Calu3 (cell line): ENCODE measurements around the gene MAP3K20. TPM values are rescaled to one million over a fixed set of nuclear protein-coding genes. Genes with fewer than 3 reads are reported as not detected.

Experiments used
- BruUV-seq: library from RNA; stranded (reverse); fragments of 400-500 nt; replicated peaks from 2 replicates; lab custom pipeline; 2021; lab: Mats Ljungman, UMichigan
- CTCF ChIA-PET: fragments of 300-600 bp; sonication (Branson Sonifier 250); formaldehyde crosslinking; loops from one replicate; lab custom pipeline; 2022; ENCODE audit warnings: antibody characterized with exemption; lab: Charles Lee
- DNase-seq: peaks from one replicate; pipeline ENCODE4 v3.0.0; 2022
- H3K27ac Mint-ChIP-seq: one replicate; pipeline ENCODE4 v1.8.0; 2022; ENCODE audit warnings: mixed read lengths; ENCODE audit not compliant: unreplicated experiment
- H3K27me3 Mint-ChIP-seq: one replicate; pipeline ENCODE4 v1.8.0; 2022; ENCODE audit warnings: mixed read lengths; ENCODE audit not compliant: unreplicated experiment
- H3K36me3 Mint-ChIP-seq: one replicate; pipeline ENCODE4 v1.8.0; 2022; ENCODE audit warnings: mild to moderate bottlenecking, moderate library complexity, mixed read lengths; ENCODE audit not compliant: insufficient read depth, unreplicated experiment
- H3K4me1 Mint-ChIP-seq: one replicate; pipeline ENCODE4 v1.8.0; 2022; ENCODE audit warnings: mild to moderate bottlenecking, low read depth, mixed read lengths; ENCODE audit not compliant: unreplicated experiment
- H3K4me3 Mint-ChIP-seq: one replicate; pipeline ENCODE4 v1.8.0; 2022; ENCODE audit warnings: mild to moderate bottlenecking, low read depth, moderate library complexity, mixed read lengths; ENCODE audit not compliant: unreplicated experiment
- H3K9me3 Mint-ChIP-seq: one replicate; pipeline ENCODE4 v1.8.0; 2022; ENCODE audit warnings: low read depth, mixed read lengths; ENCODE audit not compliant: unreplicated experiment
- intact Hi-C: fragments of 100-400 bp; cut with micrococcal nuclease; formaldehyde crosslinking; loops from one replicate; pipeline ENCODE4 v1.10.0; 2022; ENCODE audit not compliant: unreplicated experiment
- total RNA-seq: library from RNA; stranded (reverse); gene quantifications from 2 replicates; pipeline ENCODE4 v1.2.3, GENCODE V29; 2022
- TF ChIP-seq, protein P1 (sequence below): fragments of 200-600 bp; IDR thresholded peaks from one replicate; pipeline ENCODE4 v1.8.0; 2022; ENCODE audit warnings: antibody characterized with exemption; ENCODE audit not compliant: unreplicated experiment

The MAP3K20 gene
- total RNA-seq, 1 experiment from 2014 or later = 37.0 TPM

- CTCF ChIA-PET = no interaction called here
- DNase-seq = no peak
- Mint-ChIP-seq H3K4me1 (peaks cover 9% of the 10 kb centered on the region), H3K36me3 (no peaks in the 10 kb centered on the region), H3K9me3 (no peaks in the 10 kb centered on the region), H3K4me3 (no peak overlapping the region), H3K27ac (no peak overlapping the region), H3K27me3 (no peaks in the 10 kb centered on the region)
- TF ChIP-seq, protein P1, sequence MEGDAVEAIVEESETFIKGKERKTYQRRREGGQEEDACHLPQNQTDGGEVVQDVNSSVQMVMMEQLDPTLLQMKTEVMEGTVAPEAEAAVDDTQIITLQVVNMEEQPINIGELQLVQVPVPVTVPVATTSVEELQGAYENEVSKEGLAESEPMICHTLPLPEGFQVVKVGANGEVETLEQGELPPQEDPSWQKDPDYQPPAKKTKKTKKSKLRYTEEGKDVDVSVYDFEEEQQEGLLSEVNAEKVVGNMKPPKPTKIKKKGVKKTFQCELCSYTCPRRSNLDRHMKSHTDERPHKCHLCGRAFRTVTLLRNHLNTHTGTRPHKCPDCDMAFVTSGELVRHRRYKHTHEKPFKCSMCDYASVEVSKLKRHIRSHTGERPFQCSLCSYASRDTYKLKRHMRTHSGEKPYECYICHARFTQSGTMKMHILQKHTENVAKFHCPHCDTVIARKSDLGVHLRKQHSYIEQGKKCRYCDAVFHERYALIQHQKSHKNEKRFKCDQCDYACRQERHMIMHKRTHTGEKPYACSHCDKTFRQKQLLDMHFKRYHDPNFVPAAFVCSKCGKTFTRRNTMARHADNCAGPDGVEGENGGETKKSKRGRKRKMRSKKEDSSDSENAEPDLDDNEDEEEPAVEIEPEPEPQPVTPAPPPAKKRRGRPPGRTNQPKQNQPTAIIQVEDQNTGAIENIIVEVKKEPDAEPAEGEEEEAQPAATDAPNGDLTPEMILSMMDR = no peak
- intact Hi-C loops = no loop called here
- no TSS peak for BruUV-seq
Observed at GRCh38 chr2:173291412-173291811, 215.8 kb downstream of the MAP3K20 start.

GRCh38 chr2:173296235-173296634 is 220.6 kb downstream of the MAP3K20 start:
- intact Hi-C loops = no loop called here
- CTCF ChIA-PET = no interaction called here
- H3K27me3 Mint-ChIP-seq = no peaks in the 10 kb centered on the region
- H3K4me1 Mint-ChIP-seq = peaks cover 9% of the 10 kb centered on the region
- no peaks in the 10 kb centered on the region for H3K36me3 Mint-ChIP-seq
- H3K4me3 Mint-ChIP-seq = no peak overlapping the region
- TF ChIP-seq, protein P1 = no peak
- peaks cover 10% of the 10 kb centered on the region for H3K9me3 Mint-ChIP-seq
- H3K27ac Mint-ChIP-seq = no peak overlapping the region
- no TSS peak for BruUV-seq
- no peak for DNase-seq

GRCh38 chr2:173298536-173299097 is 223.0 kb downstream of the MAP3K20 start:
- Mint-ChIP-seq H3K36me3 (no peaks in the 10 kb centered on the region), H3K27ac (no peak overlapping the region), H3K27me3 (no peaks in the 10 kb centered on the region), H3K4me1 (peaks cover 9% of the 10 kb centered on the region), H3K9me3 (peaks cover 11% of the 10 kb centered on the region), H3K4me3 (no peak overlapping the region)
- no TSS peak for BruUV-seq
- TF ChIP-seq, protein P1 = no peak
- CTCF ChIA-PET = no interaction called here
- DNase-seq = no peak
- intact Hi-C loops = no loop called here

DNA sequence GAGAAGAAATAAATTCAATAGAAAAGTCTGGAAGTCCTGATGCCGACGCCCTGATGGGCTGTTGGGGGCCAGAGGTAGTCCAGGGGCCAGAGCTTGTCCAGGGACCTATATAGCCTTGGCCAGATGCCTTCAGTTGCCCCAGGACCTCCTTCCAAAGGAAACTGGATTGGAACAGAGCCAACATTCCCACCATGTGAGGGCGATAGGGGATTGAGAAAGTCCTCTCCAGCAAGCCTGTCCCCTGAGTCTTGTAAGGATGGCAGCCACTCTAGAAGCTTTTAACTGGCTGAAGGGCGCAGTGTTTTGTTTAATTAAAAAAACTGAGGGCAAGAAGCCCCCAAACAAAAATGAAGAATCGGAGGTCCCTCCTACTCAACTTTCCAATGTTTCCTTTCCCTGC is 224.1 kb downstream of the MAP3K20 start:
- CTCF ChIA-PET = no interaction called here
- no TSS peak for BruUV-seq

More for the DNA sequence above, 224.1 kb downstream of the MAP3K20 start:
- H3K36me3 Mint-ChIP-seq = no peaks in the 10 kb centered on the region
- H3K4me3 Mint-ChIP-seq = no peak overlapping the region
- peaks cover 9% of the 10 kb centered on the region for H3K4me1 Mint-ChIP-seq
- TF ChIP-seq, protein P1 = no peak
- intact Hi-C loops = no loop called here
- no peak for DNase-seq
- H3K9me3 Mint-ChIP-seq = peaks cover 11% of the 10 kb centered on the region
- no peak overlapping the region for H3K27ac Mint-ChIP-seq
- H3K27me3 Mint-ChIP-seq = no peaks in the 10 kb centered on the region
